Tibial artery (tissue), 4 donors: ENCODE results near the gene RTN4IP1.
"Not testable (repeated sequence)": the region's sequence is repeated elsewhere in the genome, so short reads cannot be mapped to it uniquely, and the experiment has no call there.

Experiments
- DNase-seq, 2 donors: peaks; one replicate each; pipeline ENCODE4 v3.0.0-alpha.2; 2019
- H3K27ac ChIP-seq, 2 donors: fragments of 200-600 bp; sonication (generic) in 1 of 2; 1 replicate in 1 of 2; 2 replicates in 1 of 2; pipeline ENCODE4 v1.5.1; 2018 to 2019; ENCODE audit warnings: mild to moderate bottlenecking in 1 of 2
- H3K27me3 ChIP-seq, 2 donors: fragments of 200-600 bp; sonication (generic) in 1 of 2; one replicate each; pipeline versions ENCODE4 v1.5.1 to v1.6.0; 2016 to 2019
- H3K36me3 ChIP-seq, 3 donors: fragments of 200-600 bp; sonication (generic) in 2 of 3; one replicate each; pipeline ENCODE4 v1.5.1; 2016 to 2019; ENCODE audit warnings: mild to moderate bottlenecking in 2 of 3
- H3K4me1 ChIP-seq, 4 donors: fragments of 200-600 bp; sonication (generic) in 2 of 4; 1 replicate in 3 of 4; 2 replicates in 1 of 4; pipeline ENCODE4 v1.5.1; 2016 to 2019
- H3K4me3 ChIP-seq, 2 donors: fragments of 200-600 bp; sonication (generic) in 1 of 2; 1 replicate in 1 of 2; 2 replicates in 1 of 2; pipeline ENCODE4 v1.5.1; 2018 to 2019; ENCODE audit warnings: mild to moderate bottlenecking in 2 of 2
- H3K9me3 ChIP-seq, 3 donors: fragments of 200-600 bp; sonication (generic) in 1 of 3; one replicate each; pipeline ENCODE4 v1.5.1; 2016 to 2019
- CTCF ChIP-seq, 2 experiments: fragments of 200-600 bp in 1 of 2; fragments of 450-650 bp in 1 of 2; IDR thresholded peaks; one replicate each; pipeline ENCODE4 v1.5.1; 2017 to 2019; ENCODE audit warnings: antibody characterized with exemption in 2 of 2, mild to moderate bottlenecking in 1 of 2, moderate library complexity in 1 of 2
- intact Hi-C: fragments of 100-400 bp; cut with DNase I; formaldehyde crosslinking; loops from one replicate; pipeline ENCODE4 v1.15.0; 2023; ENCODE audit warnings: low total_unique reads

The RTN4IP1 gene

GRCh38 chr6:106555767-106556166 lies 73.5 kb downstream of the RTN4IP1 start:
- Histone ChIP-seq H3K4me3 (no peak overlapping the region), H3K27ac (no peak overlapping the region), H3K36me3 (peaks cover 6 to 22% (median 6%) of the 10 kb centered on the region in 3 donors), H3K4me1 (no peaks in the 10 kb centered on the region), H3K9me3 (no peaks in the 10 kb centered on the region), H3K27me3 (no peaks in the 10 kb centered on the region)
- TF ChIP-seq CTCF (IDR thresholded peaks at IDR 0.05) = no peak
- intact Hi-C loops = no loop called here
- no peak for DNase-seq

GRCh38 chr6:106553440-106553839 lies 75.9 kb downstream of the RTN4IP1 start:
- no peaks in the 10 kb centered on the region for H3K27me3 ChIP-seq
- H3K4me3 ChIP-seq = no peak overlapping the region
- H3K36me3 ChIP-seq = peaks cover 0 to 16% (median 6%) of the 10 kb centered on the region in 3 donors
- no peak overlapping the region for H3K27ac ChIP-seq
- no peak for TF ChIP-seq CTCF (IDR thresholded peaks at IDR 0.05)
- intact Hi-C loops = no loop called here
- no peaks in the 10 kb centered on the region for H3K4me1 ChIP-seq
- no peaks in the 10 kb centered on the region for H3K9me3 ChIP-seq
- DNase-seq = no peak

DNA sequence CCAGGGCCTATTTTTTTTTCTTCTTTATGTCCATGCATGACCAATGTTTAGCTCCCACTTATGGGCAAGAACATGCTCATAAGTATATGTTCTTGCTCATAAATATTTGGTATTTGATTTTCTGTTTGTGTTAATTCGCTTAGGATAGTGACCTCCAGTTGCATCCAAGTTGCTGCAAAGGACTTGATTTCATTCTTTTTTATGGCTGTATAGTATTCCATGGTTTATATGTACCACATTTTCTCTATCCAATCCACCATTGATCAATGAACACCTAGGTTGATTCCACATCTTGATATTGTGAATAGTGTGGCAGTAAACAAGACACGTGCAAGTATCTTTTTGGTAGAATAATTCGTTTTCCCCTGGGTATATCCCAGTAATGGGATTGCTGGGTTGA lies 78.1 kb downstream of the RTN4IP1 start:
- Histone ChIP-seq H3K36me3 (peaks cover 0 to 15% (median 6%) of the 10 kb centered on the region in 3 donors), H3K9me3 (no peaks in the 10 kb centered on the region), H3K27me3 (no peaks in the 10 kb centered on the region), H3K4me3 (no peak overlapping the region), H3K27ac (no peak overlapping the region), H3K4me1 (peaks cover 0 to 17% (median 8%) of the 10 kb centered on the region in 4 donors)
- intact Hi-C loops = no loop called here
- TF ChIP-seq CTCF (IDR thresholded peaks at IDR 0.05) = no peak
- DNase-seq = no peak

DNA sequence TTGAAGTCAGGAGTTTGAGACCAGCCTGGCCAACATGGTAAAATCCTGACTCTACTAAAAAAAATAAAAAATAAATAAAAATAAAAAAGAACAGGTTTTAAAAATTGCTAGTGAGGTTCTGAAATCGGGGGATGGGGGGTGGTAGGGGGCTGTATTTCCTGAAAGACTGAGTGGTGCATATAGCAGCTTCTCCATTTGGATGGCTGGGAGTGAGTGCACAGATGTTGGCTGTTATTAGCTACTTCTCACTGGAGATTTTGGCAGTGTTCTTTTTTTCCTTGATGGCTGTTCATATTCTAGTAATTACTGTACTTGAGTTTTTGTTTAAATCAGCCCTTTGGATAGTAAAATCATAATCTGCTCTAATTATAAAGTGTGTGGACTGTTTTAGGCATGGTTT lies 79.8 kb downstream of the RTN4IP1 start:
- Histone ChIP-seq H3K9me3 (no peaks in the 10 kb centered on the region), H3K4me3 (no peak overlapping the region), H3K27me3 (no peaks in the 10 kb centered on the region), H3K36me3 (peaks cover 0 to 12% (median 6%) of the 10 kb centered on the region in 3 donors), H3K4me1 (peaks cover 0 to 23% (median 10%) of the 10 kb centered on the region in 4 donors), H3K27ac (no peak overlapping the region)
- no peak for DNase-seq
- no peak for TF ChIP-seq CTCF (IDR thresholded peaks at IDR 0.05)
- intact Hi-C loops = no loop called here

GRCh38 chr6:106548926-106549455 lies 80.3 kb downstream of the RTN4IP1 start:
- H3K36me3 ChIP-seq, DNase-seq, intact Hi-C loops, H3K27me3 ChIP-seq, H3K27ac ChIP-seq, H3K9me3 ChIP-seq, H3K4me3 ChIP-seq: not testable (repeated sequence)
- peaks cover 0 to 23% (median 10%) of the 10 kb centered on the region in 4 donors for H3K4me1 ChIP-seq

DNA sequence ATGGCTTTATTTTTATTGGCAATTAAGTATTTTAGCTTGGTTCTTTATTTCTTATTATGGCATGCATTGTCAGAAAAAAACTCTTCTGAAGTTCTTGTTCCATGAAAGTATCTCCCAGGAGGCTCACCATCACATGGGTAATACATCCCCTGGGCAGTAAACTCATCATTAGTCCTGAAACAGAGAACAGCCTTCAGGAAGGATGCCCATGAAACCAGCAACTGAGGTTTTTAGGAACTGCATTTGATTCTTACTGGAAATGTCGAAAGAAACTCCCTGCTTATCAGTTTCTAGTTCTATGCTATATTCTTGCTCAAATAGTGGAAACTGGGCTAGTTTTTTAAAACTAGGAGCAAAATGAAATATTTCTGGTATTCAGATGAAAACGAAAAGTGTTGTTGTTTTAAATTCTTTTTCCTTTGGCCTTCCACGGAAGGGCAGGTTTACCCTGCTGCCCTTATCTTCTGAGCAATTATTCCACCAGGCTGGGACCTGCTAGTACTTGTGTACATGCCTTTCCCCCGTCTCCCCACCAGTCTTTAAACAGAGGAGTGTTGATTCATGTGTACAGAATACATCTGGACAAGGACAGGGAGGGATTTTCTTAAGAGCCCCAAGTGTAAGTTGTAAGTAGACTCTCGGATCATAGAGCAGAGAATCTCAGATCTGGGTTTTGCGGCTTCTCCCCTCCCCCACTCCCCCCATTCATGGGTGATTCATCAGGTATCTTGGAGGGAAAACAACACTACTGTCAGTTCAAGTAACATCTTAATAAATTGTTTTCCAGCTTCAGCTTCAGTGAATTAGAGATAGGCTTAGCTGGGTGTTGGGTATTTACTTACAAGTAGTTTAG lies 81.5 kb downstream of the RTN4IP1 start:
- Histone ChIP-seq H3K27me3 (no peaks in the 10 kb centered on the region), H3K4me1 (peaks cover 0 to 23% (median 10%) of the 10 kb centered on the region in 4 donors), H3K27ac (no peak overlapping the region), H3K36me3 (no peaks in the 10 kb centered on the region), H3K9me3 (no peaks in the 10 kb centered on the region), H3K4me3 (no peak overlapping the region)
- DNase-seq = no peak
- no peak for TF ChIP-seq CTCF (IDR thresholded peaks at IDR 0.05)
- intact Hi-C loops = no loop called here
